HEK293 (cell line): ENCODE measurements around the gene GATA3.

ENCODE experiments used
- CTCF ChIP-seq: fragments of 450-650 bp; formaldehyde crosslinking; IDR thresholded peaks from 2 replicates; pipeline ENCODE4 v1.5.1; 2016; ENCODE audit warnings: missing biosample characterization, missing genetic modification characterization
- REPIN1 ChIP-seq: fragments of 450-650 bp; formaldehyde crosslinking; IDR thresholded peaks from 2 replicates; pipeline ENCODE4 v1.5.1; 2017; ENCODE audit warnings: missing biosample characterization, missing genetic modification characterization, low read depth
- SALL2 ChIP-seq: fragments of 450-650 bp; formaldehyde crosslinking; IDR thresholded peaks from 2 replicates; pipeline ENCODE4 v1.5.0; 2017; ENCODE audit warnings: missing biosample characterization, mild to moderate bottlenecking, missing genetic modification characterization, borderline replicate concordance
- YY2 ChIP-seq: fragments of 450-650 bp; formaldehyde crosslinking; IDR thresholded peaks from 2 replicates; pipeline ENCODE4 v1.5.1; 2016; ENCODE audit warnings: missing biosample characterization, missing genetic modification characterization
- ZNF157 ChIP-seq: fragments of 450-650 bp; formaldehyde crosslinking; IDR thresholded peaks from 2 replicates; pipeline ENCODE4 v1.5.1; 2016; ENCODE audit warnings: missing biosample characterization, missing genetic modification characterization
- ZNF274 ChIP-seq, 2 experiments: fragments of 200-500 bp in 1 of 2; fragments of 450-650 bp in 1 of 2; sonication (Bioruptor generic) in 1 of 2; formaldehyde crosslinking in 1 of 2; IDR thresholded peaks; 2 replicates each; pipeline versions ENCODE4 v1.5.1 to v1.6.1; 2014 to 2016; ENCODE audit warnings: borderline replicate concordance in 1 of 2, inconsistent platforms in 1 of 2, low read length in 1 of 2, missing biosample characterization in 1 of 2, missing genetic modification characterization in 1 of 2
- ZNF354C ChIP-seq: fragments of 450-650 bp; formaldehyde crosslinking; IDR thresholded peaks from 2 replicates; pipeline ENCODE4 v1.5.1; 2016; ENCODE audit warnings: missing biosample characterization, missing genetic modification characterization, low read depth, borderline replicate concordance
- ZNF530 ChIP-seq: fragments of 450-650 bp; formaldehyde crosslinking; IDR thresholded peaks from 2 replicates; pipeline ENCODE4 v1.5.1; 2016; ENCODE audit warnings: low read depth, missing biosample characterization, missing genetic modification characterization
- ZNF596 ChIP-seq: fragments of 450-650 bp; IDR thresholded peaks from 2 replicates; pipeline ENCODE4 v1.5.0; 2018; ENCODE audit warnings: missing biosample characterization, mild to moderate bottlenecking, missing genetic modification characterization, moderate library complexity
- ZNF747 ChIP-seq: fragments of 450-650 bp; formaldehyde crosslinking; IDR thresholded peaks from 2 replicates; pipeline ENCODE4 v1.5.1; 2016; ENCODE audit warnings: missing biosample characterization, missing genetic modification characterization

DNA sequence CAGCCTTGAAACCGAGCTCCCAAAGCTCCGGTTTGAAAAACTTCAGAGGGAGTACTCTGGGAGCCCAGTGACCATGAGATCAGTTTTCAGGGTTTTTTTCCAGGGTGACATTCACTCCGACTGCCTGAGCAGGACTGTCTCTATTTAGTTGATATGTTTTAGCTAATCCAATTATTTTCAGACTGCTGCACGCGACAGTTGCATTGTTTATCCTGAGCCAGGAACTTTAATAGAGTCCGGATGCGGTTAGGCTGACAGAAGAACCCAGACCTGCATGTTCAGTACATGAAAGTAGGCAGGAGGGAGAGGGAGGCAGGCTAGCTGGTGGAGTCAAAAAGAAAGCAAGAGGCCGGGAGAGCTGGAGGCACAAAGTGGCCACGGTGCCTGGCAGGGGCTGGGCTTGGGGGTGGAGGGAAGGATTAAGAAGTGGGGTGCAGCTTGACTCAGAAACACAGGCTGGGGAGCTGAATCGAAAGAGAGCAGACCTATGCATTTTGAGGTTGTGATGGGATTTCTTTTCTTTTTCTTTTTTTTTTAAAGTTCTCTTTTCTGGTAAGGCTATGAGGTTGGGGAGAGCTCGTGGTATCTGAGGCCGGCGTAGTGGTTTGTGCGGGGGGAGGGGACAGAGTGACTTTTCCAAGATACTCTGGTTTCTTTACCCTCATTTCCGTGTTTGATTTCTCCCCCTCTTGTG lies 5.7 kb downstream of the GATA3 start:
- TF ChIP-seq CTCF (no peak), ZNF354C (tag by site-specific recombination) (no peak), SALL2 (tag by site-specific recombination) (no peak), ZNF157 (no peak), ZNF530 (tag by site-specific recombination) (no peak), ZNF274 (IDR thresholded peaks at IDR 0.05; ENCODE audit: low read length) (no peak), ZNF274 (tag by site-specific recombination; IDR thresholded peaks at IDR 0.05; ENCODE audit: borderline replicate concordance) (no peak), ZNF747 (tag by site-specific recombination) (no peak), ZNF596 (no peak), YY2 (tag by site-specific recombination) (no peak), REPIN1 (no peak)
